Panc1 (cell line): ENCODE results near the gene MEGF9. TPM values are rescaled to one million over a fixed set of nuclear protein-coding genes. Genes with fewer than 3 reads are reported as not detected.

Source experiments
- ATAC-seq: fragments of 200-7000 bp; cut with Tn5 transposase; 2 replicates; pipeline ENCODE4 v1.9.1; 2020; ENCODE audit warnings: mild to moderate bottlenecking, moderate library complexity
- BruUV-seq: library from RNA; stranded (reverse); fragments of 400-500 nt; replicated peaks from 2 replicates; lab custom pipeline; 2021; lab: Mats Ljungman, UMichigan
- CTCF ChIA-PET: fragments of 300-600 bp; sonication (Branson Sonifier 250); formaldehyde crosslinking; loops from one replicate; lab custom pipeline; 2022; ENCODE audit warnings: antibody characterized with exemption; lab: Charles Lee
- POLR2A ChIA-PET: fragments of 300-600 bp; sonication (Branson Sonifier 250); formaldehyde crosslinking; loops from one replicate; lab custom pipeline; 2022; ENCODE audit warnings: antibody characterized with exemption; lab: Charles Lee
- DNase-seq: peaks from one replicate; pipeline ENCODE4 v3.0.0-alpha.2; 2010; ENCODE audit warnings: low read depth, low spot score
- H3K27ac ChIP-seq: 2 replicates; pipeline ENCODE4 v1.5.1; 2011; ENCODE audit warnings: mild to moderate bottlenecking, low read length, inconsistent platforms
- H3K27me3 ChIP-seq: fragments of 200-500 bp; sonication (Bioruptor generic); 2 replicates; pipeline ENCODE4 v1.6.0; 2014; ENCODE audit warnings: low read length, inconsistent platforms; ENCODE audit not compliant: control insufficient read depth, insufficient read depth
- H3K36me3 ChIP-seq: fragments of 200-500 bp; sonication (Bioruptor generic); 2 replicates; pipeline ENCODE4 v1.5.1; 2014; ENCODE audit warnings: inconsistent platforms, mild to moderate bottlenecking, low read length, moderate library complexity; ENCODE audit not compliant: control insufficient read depth, insufficient read depth
- H3K4me1 ChIP-seq: 2 replicates; pipeline ENCODE4 v1.5.1; 2011; ENCODE audit warnings: inconsistent platforms, mild to moderate bottlenecking, low read length, moderate library complexity; ENCODE audit not compliant: control insufficient read depth, insufficient read depth
- H3K4me3 ChIP-seq, 2 experiments: 2 replicates each; pipeline ENCODE4 v1.5.1; 2011 to 2012; ENCODE audit warnings: low read depth in 2 of 2, low read length in 2 of 2, mild to moderate bottlenecking in 2 of 2, inconsistent platforms in 1 of 2, moderate library complexity in 1 of 2
- H3K9me3 ChIP-seq: fragments of 200-500 bp; sonication (Bioruptor generic); 2 replicates; pipeline ENCODE4 v1.5.1; 2014; ENCODE audit warnings: low read depth, mild to moderate bottlenecking, inconsistent platforms, low read length, moderate library complexity; ENCODE audit not compliant: control insufficient read depth, insufficient read depth
- POLR2AphosphoS5 ChIP-seq: IDR thresholded peaks from 2 replicates; pipeline ENCODE4 v1.6.1; 2012; ENCODE audit warnings: mild to moderate bottlenecking, low read depth, low read length, moderate library complexity
- SIN3A ChIP-seq: IDR thresholded peaks from 2 replicates; pipeline ENCODE4 v1.6.1; 2012; ENCODE audit warnings: low read depth, mild to moderate bottlenecking, low read length, moderate library complexity, borderline replicate concordance; ENCODE audit not compliant: insufficient read depth
- TCF7L2 ChIP-seq: IDR thresholded peaks from 2 replicates; pipeline ENCODE4 v1.6.1; 2011; ENCODE audit warnings: mild to moderate bottlenecking, low read depth, low read length, inconsistent platforms
- in situ Hi-C: cut with HindIII; loops from 2 replicates; pipeline ENCODE4 v1.10.0; 2016; ENCODE audit warnings: low sequenced_read_pairs, low pct_unique_long_range_greater_than_20kb
- intact Hi-C: fragments of 100-400 bp; cut with micrococcal nuclease; formaldehyde crosslinking; loops from one replicate; pipeline ENCODE4 v1.10.0; 2022; ENCODE audit not compliant: unreplicated experiment
- total RNA-seq: library from RNA; stranded (reverse); gene quantifications from one replicate; pipeline ENCODE4 v1.2.1, GENCODE V29; 2021; ENCODE audit not compliant: unreplicated experiment
- TF ChIP-seq, protein P1 (sequence below), 2 experiments: IDR thresholded peaks; 2 replicates each; pipeline ENCODE4 v1.6.1; 2011 to 2012; ENCODE audit warnings: low read depth in 2 of 2, control low read depth in 1 of 2, low read length in 1 of 2, mild to moderate bottlenecking in 1 of 2, moderate library complexity in 1 of 2; ENCODE audit not compliant: insufficient read depth in 1 of 2
- TF ChIP-seq, protein P2 (sequence below): fragments of 450-650 bp; IDR thresholded peaks from 2 replicates; pipeline ENCODE4 v1.5.1; 2017; ENCODE audit warnings: mild to moderate bottlenecking

The MEGF9 gene
- total RNA-seq, 1 experiment from 2014 or later = 6.3 TPM

DNA sequence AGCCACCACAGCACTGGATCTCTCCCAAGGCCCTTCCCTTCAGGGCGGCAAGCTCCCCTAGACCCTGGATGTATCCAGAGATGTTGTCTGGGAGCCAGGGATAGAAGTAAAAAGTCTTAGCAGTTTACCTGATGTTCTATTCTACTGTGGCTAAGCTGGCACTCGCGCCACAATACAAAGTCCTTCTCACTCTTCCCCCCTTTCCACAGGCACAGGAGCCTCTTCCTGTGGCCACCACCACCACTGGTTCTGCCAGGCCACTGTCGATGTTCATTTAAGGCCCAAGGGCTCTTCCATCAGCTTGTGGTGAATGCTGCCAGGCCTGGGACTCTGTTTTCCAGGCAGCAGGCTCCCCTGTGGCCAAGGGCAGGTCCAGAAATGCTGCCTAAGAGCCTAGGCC, 33.7 kb downstream of the MEGF9 start:
- no peak for TF ChIP-seq POLR2AphosphoS5
- TF ChIP-seq, protein P1, sequence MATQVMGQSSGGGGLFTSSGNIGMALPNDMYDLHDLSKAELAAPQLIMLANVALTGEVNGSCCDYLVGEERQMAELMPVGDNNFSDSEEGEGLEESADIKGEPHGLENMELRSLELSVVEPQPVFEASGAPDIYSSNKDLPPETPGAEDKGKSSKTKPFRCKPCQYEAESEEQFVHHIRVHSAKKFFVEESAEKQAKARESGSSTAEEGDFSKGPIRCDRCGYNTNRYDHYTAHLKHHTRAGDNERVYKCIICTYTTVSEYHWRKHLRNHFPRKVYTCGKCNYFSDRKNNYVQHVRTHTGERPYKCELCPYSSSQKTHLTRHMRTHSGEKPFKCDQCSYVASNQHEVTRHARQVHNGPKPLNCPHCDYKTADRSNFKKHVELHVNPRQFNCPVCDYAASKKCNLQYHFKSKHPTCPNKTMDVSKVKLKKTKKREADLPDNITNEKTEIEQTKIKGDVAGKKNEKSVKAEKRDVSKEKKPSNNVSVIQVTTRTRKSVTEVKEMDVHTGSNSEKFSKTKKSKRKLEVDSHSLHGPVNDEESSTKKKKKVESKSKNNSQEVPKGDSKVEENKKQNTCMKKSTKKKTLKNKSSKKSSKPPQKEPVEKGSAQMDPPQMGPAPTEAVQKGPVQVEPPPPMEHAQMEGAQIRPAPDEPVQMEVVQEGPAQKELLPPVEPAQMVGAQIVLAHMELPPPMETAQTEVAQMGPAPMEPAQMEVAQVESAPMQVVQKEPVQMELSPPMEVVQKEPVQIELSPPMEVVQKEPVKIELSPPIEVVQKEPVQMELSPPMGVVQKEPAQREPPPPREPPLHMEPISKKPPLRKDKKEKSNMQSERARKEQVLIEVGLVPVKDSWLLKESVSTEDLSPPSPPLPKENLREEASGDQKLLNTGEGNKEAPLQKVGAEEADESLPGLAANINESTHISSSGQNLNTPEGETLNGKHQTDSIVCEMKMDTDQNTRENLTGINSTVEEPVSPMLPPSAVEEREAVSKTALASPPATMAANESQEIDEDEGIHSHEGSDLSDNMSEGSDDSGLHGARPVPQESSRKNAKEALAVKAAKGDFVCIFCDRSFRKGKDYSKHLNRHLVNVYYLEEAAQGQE (IDR thresholded peaks at IDR 0.05; ENCODE audit: insufficient read depth in 1 of 2, low read depth in 2 of 2, low read length in 1 of 2) = no peak
- no peak for TF ChIP-seq TCF7L2
- no peak for TF ChIP-seq SIN3A
- TF ChIP-seq, protein P2, sequence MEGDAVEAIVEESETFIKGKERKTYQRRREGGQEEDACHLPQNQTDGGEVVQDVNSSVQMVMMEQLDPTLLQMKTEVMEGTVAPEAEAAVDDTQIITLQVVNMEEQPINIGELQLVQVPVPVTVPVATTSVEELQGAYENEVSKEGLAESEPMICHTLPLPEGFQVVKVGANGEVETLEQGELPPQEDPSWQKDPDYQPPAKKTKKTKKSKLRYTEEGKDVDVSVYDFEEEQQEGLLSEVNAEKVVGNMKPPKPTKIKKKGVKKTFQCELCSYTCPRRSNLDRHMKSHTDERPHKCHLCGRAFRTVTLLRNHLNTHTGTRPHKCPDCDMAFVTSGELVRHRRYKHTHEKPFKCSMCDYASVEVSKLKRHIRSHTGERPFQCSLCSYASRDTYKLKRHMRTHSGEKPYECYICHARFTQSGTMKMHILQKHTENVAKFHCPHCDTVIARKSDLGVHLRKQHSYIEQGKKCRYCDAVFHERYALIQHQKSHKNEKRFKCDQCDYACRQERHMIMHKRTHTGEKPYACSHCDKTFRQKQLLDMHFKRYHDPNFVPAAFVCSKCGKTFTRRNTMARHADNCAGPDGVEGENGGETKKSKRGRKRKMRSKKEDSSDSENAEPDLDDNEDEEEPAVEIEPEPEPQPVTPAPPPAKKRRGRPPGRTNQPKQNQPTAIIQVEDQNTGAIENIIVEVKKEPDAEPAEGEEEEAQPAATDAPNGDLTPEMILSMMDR = no peak
- ATAC-seq (no peak), DNase-seq (no peak)
- H3K27ac ChIP-seq = no peak overlapping the region
- H3K27me3 ChIP-seq = no peaks in the 10 kb centered on the region
- in situ Hi-C loops = no loop called here
- no peaks in the 10 kb centered on the region for H3K36me3 ChIP-seq
- CTCF ChIA-PET = no interaction called here
- no peak overlapping the region for H3K4me3 ChIP-seq
- no peaks in the 10 kb centered on the region for H3K9me3 ChIP-seq
- intact Hi-C loops = no loop called here
- POLR2A ChIA-PET = interaction anchor here (0.7 kb wide), 1 partner anchor 148 kb away, joined by 4 read pairs; no protein-coding TSS in a partner anchor
- no peaks in the 10 kb centered on the region; the same call in 1 of the 2 replicates for H3K4me1 ChIP-seq
- BruUV-seq = no TSS peak

DNA sequence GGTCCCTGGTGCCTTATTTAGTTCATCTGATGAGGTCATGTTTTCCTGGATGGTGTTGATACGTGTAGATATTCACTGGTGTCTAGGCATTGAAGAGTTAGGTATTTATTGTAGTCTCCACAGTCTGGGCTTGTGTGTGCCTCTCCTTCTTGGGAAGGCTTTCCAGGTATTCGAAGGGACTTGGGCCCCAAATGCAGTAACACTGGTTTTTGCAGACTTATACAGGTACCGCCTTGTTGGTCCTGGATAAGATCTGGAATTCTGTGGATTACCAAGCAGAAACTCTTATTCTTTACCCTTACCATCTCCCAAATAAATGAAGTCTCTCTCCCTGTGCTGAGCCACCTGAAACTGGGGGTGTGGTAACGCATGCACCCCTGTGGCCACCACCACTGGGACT, 34.1 kb downstream of the MEGF9 start:
- BruUV-seq = no TSS peak
- Histone ChIP-seq H3K4me1 (no peaks in the 10 kb centered on the region; the same call in 1 of the 2 replicates), H3K36me3 (no peaks in the 10 kb centered on the region), H3K4me3 (no peak overlapping the region), H3K27ac (no peak overlapping the region), H3K9me3 (no peaks in the 10 kb centered on the region), H3K27me3 (no peaks in the 10 kb centered on the region)
- POLR2A ChIA-PET = no interaction called here
- TF ChIP-seq, protein P2 = no peak
- TF ChIP-seq, protein P1 (IDR thresholded peaks at IDR 0.05; ENCODE audit: insufficient read depth in 1 of 2, low read depth in 2 of 2, low read length in 1 of 2) = no peak
- TF ChIP-seq POLR2AphosphoS5 (no peak), SIN3A (no peak), TCF7L2 (no peak)
- intact Hi-C loops = no loop called here
- DNase-seq = no peak
- in situ Hi-C loops = no loop called here
- no peak for ATAC-seq
- CTCF ChIA-PET = no interaction called here
